ENCODE results near the gene LRFN4.
A peak's percentile ranks its signal among the peaks of the same experiment; 100 is the strongest.
"Not testable (repeated sequence)": the region's sequence is repeated elsewhere in the genome, so short reads cannot be mapped to it uniquely, and the experiment has no call there.

LRFN4 gene

DNA sequence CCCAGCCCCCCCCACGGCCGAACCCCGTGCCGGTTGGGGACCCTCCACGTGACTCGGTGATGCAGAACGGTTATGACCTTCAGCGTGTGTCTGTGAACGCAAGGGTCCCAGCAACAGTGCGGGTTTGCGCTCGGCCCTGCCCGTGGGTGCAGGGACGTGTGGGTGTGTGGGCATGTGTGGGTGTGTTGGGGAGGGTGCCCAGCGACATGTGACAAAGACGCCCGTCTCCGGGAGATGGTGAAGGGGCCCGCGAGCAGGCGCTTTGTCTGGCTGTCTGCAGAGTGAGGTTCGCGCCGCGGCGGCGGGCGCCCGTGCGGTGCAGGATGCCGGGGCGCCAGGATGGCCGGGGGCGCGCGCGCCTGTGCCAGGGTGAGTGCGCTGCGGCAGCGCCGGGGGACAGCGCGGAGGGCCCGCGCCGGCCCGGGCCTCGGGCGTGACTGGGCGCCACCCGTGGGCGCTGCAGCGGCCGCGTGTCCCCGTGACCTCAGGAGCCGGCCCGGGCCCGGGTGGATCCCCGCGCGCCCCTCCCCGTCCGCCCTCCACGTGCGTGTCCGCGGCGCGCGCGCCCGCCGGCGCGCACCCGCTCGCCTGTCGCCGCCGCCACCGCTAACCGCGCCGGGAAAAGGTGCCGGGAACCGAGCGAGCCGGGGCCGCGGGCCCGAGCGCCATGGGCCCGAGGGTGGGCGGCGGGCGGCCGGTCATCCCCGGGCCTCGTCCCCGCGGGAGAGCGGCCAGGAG is at the start of gene LRFN4:
TSS of gene LRFN4 (plus strand) at position 569 of the 738 bp plus-strand sequence. CDS start 681 bp downstream, outside the sequence.
- DNase-seq: peak; percentile 66 to 77

DNA sequence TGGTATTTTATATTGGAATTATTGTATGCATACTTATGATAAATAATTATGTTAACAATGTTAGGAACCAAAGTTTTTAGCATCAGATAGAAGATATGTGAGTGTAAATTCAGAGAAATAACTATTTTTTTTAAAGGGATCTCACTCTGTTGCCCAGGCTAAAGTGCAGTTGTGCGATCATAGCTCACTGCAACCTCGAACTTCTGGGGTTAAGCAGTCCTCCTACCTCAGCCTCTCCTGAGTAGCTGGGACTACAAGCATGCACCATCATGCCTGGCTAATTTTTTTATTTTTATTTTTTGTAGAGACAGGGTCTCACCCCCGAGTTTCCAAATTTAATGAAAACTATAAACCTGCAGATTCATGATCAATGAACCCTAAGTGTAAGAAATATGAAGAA is 47.3 kb upstream of the LRFN4 start:
- DNase-seq: no peak

DNA sequence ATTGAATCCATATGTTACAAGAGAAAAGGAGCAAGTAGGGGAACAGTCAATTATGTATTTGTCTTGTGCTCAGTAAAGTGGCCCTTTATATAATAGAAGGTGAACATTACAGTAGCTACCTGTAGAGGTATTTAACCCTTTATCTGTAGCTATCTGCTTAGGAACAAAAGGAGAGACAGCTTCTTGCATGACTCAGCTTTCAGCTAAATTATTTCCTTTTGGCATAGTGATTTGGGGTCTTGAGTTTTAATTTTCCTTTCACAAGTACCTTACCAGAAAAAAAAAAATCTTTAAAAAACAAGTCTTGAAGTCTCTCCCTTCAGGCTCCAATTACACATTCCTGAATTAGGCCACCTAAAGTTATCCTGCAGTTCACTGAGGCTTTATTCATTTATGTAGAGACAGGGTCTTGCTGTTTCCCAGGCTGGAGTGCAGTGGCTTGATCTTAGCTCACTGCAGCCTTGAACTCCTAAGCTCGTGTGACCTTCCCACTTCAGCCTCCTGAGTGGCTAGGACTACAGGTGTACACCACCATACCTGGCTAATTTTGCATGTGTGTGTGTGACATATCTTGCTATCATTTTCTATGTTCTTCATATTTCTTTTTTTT is 46.2 kb upstream of the LRFN4 start:
- no peak for DNase-seq

DNA sequence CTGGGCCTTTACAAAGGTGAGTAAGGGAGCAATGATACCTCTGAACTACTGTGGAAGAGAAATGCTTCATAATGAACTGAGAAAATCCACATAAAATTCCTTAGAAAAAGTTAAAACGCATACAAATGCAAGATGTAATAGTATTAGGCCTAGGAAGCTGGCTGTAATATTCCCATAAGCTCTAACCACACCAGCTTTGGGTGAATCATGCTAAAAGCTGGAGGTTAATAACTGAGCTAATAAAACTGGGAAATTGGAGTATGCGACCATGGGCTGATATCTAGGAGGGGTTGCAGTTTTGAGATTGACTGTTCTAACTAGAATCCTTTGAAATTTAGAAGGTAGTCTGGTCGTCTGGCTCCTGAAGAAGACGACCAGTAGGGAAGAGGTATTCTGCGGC is 42.2 kb upstream of the LRFN4 start:
- DNase-seq: no peak

DNA sequence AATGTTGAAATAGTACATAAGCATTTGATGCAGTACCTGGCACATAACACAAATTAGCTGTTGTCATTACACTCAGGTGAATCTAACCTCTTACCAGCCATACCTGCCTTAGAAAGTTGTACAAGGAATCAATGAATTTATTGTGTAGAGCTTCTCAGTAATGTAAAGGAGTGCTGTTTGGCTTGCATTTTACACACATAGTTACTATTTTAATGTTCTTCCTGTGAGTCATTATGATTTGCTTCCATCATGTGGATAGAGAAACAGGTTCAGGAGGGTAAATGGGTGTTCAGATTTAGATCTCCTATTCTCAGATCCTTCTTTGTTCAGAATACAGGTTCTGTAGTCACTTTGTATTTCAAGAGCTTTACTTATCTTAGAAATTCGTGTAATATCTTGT is 41.2 kb upstream of the LRFN4 start:
- DNase-seq: no peak

DNA sequence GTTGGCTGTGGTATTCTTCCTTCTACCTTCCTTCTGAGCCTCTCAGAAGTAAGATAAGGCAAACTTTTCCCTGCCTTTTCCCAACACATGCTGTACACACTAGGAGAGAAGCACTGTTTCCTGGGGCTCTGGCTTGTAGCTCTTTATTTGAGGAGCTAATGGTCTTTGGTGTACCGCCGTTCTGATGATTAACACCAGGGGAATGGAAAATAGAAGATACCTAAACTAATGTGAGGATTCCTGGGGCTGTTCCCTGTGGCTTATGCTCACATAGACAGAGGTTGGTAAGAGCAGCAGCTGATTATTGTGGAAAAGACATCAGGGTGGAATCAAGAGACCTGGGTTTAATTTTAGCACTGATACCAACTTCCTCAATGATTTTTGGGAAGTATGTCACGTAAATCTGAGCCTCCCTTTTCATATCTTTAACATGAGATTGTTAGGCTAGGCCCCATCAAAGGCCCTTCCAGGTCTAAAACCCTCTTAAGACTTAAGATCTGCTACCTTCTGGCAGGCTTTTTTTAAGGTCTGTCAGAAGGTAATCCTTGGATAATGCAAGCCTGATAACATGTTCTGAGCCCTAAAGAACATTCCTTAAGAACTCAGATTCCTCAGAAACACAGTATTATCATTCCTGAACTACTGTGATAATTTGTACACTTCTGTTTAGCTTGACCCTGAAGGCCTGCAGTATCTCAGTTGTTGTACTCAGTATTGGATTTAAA is 38.5 kb upstream of the LRFN4 start:
- no peak for DNase-seq

DNA sequence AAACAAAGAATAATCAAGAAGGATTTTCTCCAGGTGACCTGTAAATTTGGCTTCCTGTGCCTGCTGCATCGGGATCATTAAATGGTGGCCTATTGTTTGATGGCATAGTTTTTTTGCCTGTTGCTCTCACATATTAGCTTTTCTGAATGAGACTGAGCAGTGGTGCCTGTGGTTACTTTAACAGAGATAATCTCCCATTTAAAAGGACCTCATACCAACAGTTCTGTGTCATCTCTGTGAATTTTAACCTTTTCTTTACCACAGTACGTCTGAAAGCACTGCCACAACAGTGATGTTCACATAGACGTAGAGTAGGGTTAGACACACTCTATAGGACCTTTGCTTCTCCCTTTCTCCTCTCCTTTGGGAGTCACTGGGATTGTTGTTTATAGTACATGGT is 36.5 kb upstream of the LRFN4 start:
- DNase-seq: no peak

DNA sequence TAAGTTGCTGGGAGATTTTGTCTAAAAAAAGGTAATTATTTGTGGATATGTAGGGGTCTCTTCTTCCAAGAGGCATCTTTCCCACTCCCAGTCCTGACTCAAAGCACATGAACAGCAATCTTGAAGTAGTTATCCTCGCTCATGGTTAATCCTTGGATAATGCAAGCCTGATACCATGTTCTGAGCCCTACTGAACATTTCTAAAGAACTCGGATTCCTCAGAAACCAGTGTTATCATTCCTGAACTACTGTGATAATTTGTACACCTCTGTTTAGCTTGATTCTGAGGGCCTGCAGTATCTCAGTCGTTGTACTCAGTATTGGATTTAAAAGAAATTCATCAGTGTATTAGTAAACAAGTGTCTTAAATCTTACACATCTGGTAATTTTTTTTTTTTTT is 36.0 kb upstream of the LRFN4 start:
- DNase-seq: no peak

DNA sequence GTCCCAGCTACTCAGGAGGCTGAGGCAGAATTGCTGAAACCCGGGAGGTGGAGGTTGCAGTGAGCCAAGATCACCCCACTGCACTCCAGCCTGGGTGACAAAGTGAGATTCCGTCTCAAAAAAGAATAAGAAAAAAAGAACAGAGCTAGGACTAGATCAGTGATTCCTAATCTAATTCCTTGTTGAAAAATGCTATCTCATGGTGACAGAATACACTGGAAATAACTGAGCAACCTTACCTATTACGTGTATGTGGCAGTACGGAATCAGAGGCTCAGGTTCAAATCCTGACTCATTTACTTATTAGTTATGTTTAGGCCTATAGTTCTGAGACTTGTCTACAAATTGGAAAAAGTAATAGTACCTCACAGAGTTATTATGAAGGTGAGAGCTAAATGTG is 33.2 kb upstream of the LRFN4 start:
- DNase-seq: no peak

DNA sequence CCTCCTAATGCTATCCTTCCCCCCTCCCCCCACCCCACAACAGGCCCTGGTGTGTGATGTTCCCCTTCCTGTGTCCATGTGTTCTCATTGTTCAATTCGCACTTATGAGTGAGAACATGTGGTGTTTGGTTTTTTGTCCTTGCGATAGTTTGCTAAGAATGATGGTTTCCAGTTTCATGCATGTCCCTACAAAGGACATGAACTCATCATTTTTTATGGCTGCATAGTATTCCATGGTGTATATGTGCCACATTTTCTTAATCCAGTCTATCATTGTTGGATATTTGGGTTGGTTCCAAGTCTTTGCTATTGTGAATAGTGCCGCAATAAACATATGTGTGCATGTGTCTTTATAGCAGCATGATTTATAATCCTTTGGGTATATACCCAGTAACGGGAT is 32.3 kb upstream of the LRFN4 start:
- not testable (repeated sequence) for DNase-seq

DNA sequence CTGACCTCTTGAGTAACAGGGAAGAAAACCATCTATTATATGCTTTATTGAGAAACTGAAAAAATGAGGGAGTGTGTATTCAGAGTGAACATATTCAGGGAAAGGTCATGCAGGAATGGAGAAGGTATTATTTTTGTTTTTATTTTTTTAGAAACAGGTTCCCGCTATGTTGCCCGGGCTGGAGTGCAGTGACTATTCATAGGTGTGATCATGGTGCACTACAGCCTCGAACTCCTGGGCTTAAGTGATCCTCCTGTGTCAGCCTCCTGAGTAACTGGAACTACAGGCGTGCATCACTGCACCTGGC is 22.4 kb upstream of the LRFN4 start:
- no peak for DNase-seq

DNA sequence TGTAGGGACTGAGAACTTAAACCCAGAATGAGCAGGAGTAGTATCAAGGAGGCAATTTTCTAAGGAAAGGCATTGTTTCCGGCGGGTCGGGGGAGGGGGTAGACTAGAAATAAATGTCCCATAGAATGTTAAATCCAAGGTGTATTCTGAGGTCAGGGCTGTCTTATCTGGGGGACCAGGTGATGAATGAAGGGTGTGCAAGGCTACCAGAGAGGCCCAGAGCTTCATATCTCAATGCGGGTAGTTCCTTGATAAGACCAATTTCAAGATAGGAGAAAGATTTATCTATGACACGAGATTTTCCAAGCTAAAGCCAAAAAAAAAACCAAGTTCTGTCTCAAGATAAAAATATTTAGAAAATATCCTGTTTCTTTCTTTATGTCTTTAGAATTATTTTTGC is 21.9 kb upstream of the LRFN4 start:
- no peak for DNase-seq

DNA sequence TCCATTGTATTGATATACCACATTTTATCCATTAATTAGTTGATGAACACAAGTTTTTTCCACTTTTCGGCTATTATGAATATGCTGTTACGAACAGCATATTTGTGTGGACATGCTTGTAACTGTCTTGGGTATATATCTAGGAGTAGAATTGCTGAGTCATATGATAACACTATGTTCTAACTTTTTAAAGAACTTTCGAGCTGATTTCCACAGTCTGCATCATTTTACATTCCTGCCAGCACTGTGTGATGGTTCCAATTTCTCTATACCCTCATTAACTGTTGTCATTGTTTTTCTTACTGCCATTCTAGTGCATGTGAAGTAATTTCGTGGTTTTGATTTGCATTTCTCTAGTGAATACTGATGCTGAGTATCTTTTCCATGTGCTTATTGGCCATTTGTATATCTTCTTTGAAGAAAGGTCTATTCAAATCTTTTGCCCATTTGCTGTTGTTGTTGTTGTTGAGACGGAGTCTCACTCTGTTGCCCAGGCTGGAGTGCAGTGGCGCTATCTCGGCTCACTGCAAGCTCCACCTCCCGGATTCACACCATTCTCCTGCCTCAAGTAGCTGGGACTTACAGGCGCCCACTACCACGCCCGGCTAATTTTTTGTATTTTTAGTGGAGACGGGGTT is 21.0 kb upstream of the LRFN4 start:
- no peak for DNase-seq

DNA sequence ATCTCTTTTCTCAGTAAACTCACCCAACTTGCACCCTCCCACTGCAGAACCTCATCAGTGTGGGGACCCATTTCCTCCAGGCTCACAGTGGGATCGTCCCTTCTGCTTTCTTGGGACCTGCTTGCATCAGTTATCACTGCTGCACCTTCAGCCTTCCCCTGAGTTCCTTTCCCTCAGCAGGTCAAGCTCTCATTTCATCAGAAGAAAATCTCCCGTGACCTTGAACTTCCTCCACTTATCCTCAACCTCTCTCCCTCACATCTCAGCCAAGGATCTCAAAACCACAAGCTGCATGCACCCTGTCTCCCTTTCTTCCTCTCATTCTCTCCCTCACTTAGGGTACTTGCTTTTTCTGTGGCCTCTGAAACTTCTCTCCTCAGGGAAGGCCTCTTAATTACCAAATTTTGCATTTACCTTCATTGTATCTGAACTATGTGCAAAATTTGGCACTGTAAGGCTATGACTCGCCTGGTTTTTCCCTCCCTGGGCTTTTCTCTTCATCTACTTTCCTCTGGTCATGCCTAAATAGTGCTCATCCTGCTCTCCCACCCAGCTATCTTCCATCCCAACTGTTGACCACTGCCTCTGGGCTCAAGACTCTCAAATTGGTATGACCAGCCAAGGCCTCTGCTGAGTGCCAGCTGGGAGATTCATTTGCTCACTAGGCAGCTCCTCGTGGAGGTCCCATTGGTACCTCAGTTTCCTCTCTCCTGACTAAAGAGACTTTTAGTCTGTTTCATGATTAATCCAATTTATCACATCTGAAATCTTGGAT is 16.4 kb upstream of the LRFN4 start:
- no peak for DNase-seq

DNA sequence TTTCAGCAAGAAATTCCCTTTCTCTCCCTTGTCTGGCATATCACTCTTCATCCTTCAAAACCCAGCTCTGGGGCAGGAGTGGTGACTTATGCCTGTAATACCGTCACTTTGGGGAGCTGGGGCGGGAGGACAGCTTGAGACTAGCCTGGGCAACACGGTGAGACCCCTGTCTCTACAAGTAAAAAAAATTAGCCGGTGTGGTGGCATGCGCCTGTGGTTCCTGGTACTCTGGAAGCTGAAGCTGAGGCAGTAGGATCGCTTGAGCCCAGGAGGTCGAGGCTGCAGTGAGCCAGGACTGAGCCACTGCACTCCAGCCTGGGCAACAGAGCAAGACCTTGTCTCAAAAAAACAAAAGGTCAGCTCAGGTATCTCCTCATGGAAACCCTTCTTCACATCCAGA is 15.0 kb upstream of the LRFN4 start:
- DNase-seq: no peak

DNA sequence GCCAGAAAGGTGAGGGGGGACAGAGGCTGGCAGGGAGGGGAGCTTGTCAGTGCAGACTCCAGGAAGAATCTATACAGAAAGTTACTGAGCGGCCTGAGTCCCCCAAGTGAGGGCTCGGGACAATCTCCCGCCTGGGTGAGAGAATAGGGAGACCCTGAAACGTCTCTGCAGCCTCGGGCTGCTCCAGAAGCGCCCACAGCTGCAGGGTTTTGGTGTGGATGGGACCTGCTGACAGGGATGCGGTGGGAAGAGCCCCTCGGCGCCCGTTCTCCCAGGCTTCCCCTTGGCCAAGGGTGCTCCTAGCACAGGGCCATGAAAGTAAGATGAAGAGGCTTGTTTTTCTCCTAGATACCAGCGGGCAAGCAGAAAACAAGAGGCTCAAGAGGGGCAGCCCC is 14.4 kb upstream of the LRFN4 start:
- no peak for DNase-seq

DNA sequence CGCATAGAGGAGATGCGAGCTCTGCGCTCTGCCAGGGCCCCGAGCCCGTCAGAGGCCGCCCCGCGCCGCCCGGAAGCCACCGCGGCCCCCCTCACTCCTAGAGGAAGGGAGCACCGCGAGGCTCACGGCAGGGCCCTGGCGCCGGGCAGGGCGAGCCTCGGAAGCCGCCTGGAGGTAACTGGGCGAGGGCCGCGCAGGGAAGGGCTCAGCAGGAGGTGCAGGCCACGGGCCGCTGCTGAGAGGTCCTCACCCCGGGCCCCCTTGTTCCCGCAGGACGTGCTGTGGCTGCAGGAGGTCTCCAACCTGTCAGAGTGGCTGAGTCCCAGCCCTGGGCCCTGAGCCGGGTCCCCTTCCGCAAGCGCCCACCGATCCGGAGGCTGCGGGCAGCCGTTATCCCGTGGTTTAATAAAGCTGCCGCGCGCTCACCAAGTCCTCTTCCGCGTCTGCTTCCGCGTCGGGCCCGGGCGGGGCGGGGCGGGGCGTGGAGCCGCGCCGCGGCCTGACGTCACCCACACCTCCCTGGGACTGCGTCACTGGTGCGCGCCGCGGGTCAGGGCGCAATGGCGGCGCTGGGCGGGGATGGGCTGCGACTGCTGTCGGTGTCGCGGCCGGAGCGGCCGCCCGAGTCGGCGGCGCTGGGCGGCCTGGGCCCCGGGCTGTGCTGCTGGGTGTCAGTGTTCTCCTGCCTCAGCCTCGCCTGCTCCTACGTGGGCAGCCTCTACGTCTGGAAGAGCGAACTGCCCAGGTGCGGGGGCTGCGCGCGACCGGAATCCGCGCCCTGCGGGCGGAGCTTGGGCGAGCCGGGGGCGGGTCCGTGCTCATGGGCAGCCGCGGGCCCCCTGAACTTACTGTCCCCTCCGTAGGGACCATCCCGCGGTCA is 13.7 kb upstream of the LRFN4 start, which contains the start of gene RCE1:
TSS of gene RCE1 (plus strand) at position 546 of the 880 bp plus-strand sequence. CDS start at position 561, 15 bp downstream.
- DNase-seq: peak; percentile 84 to 90

DNA sequence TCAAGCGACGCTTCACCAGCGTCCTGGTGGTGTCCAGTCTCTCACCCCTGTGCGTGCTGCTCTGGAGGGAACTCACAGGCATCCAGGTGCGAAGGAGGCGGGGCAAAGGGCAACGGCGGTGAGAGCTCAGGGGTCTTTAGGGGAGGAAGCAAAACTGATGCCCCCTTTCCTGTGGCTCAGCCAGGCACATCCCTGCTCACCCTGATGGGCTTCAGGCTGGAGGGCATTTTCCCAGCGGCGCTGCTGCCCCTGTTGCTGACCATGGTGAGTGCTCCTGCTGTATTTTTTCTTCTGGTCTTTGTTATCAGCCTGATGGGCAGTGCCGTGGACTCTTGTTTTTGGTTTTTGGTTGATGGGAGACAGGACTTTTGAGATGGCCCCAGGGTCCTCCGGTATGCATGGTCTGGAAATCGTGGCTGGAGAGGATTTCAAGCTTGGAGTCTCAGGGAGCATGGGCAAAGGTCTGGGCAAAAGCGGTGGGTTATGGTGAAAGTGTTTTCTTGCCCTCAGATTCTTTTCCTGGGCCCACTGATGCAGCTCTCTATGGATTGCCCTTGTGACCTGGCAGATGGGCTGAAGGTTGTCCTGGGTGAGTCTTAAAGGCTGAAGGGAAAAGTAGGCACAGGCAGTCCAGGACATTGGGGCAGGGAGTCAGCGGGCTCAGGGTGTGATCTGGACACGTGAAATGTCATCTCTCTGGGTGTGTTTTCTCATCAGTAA is 12.9 kb upstream of the LRFN4 start:
- DNase-seq: no peak

DNA sequence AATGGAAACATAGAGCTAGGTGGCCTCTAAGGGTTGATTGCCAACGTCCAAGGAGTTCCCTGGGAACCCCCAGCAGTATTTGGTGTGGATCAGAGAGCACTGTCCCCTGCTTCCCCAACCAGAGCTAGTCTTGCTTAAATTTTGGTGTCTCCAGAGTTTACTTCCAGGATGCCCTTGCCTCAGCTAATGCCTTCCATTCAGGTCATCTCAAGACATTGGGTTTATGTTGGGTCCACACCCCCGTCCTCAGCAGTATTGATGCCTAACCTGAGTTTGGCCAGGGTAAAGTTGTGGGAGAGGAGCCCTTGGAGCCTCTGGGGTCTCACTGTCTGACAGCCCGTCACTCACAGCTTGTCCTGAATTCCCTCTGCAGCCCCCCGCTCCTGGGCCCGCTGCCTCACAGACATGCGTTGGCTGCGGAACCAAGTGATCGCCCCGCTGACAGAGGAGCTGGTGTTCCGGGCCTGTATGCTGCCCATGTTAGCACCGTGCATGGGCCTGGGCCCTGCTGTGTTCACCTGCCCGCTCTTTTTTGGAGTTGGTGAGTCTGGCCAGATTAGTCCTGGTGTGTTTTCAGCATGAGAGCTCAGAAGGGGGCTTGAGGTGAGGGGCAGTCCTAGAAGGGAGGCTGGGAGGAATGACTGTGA is 12.2 kb upstream of the LRFN4 start:
- no peak for DNase-seq

DNA sequence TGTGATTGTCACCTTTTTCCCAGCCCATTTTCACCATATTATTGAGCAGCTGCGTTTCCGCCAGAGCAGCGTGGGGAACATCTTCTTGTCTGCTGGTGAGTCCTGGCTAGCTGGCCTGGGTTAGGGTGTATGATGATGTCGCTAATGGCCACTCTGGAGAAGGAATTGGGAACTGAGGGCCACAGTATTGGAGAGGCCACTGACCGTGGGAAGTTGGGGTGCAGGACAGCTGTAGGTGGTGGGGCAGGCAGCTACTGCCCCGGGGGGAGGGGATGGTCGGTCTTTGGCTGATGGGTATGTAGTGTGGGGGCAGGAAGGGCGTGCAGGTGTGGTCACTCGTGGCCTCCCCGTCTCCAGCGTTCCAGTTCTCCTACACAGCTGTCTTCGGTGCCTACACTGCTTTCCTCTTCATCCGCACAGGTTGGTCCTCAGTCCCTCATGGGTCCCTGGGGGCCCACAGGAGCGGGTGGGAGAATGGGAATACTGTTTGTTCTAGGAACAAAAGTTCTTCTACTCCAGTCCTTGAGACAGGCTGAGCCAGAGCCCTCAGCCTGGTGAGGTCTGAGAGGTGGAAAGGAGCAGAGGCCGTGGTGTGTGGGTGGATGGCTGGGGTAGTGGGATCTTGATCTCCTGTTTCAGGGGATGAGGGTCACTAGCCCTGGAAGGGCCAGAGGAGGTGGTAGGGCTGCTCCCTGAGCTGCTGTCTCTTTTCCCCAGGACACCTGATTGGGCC is 11.6 kb upstream of the LRFN4 start:
- DNase-seq: no peak
